ENCODE results near the gene CD8B. TPM values are rescaled to one million over a fixed set of nuclear protein-coding genes. Genes with fewer than 3 reads are reported as not detected.
A peak's percentile ranks its signal among the peaks of the same experiment; 100 is the strongest.

Gene CD8B
- total and polyA plus RNA-seq, 2 experiments from 2014 or later, result 0.31 to 0.63 TPM

DNA sequence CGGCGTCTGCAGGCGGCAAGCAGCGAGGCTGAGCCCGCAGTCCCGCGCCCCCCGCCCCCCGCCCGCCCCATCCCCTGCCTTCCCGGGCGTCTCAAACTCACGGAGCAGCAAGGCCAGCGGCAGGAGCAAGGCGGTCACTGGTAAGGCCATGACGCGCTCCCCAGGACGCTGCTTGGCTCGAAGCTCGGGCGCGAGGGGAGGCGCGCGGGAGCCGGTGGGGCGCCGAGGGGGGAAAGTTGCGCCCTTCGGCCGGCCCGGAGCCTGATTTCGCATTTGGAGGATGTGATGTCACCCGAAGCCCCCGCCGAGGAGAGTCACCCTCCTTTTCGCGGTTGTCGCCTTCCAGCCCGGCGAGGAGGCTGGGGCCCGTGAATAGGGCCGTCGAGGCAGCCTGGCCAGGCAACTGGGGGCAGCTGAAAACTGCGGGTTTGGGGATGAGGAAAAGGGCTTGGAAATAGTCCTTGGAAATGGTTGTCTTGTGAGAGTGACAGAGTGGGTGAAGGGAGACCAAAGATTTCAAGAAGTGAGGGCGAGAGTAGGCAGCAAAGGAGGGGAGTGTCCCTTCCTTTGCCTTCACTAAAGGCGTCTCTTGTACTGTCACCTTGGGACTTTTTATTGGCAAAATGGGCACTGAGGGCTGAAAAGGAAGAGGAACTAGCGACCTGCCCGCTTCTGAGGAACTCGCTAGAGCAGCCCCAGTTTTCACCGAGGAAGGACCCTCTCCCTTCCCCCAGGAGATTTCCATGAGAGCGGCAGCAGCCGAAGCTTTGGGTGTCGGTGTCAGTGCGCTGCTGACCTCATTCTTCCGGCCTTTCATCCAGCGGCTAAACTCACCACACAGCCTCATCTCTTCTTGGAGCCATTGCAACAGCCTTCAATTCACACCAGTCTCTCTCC is 70.8 kb downstream of the CD8B start, which contains the start of gene CD8A:
Gene CD8A (minus strand): TSS at position 238 of the 897 bp plus-strand sequence. CDS start 88 bp downstream, at position 150.
- peaks cover 52% of the 10 kb centered on the region for H3K27me3 Mint-ChIP-seq (ENCODE audit: insufficient read depth, low read depth, poor library complexity)
- H3K4me3 Mint-ChIP-seq, result peak within 1 kb of the TSS; percentile 67
- peaks cover 16% of the 10 kb centered on the region for H3K4me1 Mint-ChIP-seq
- Histone ChIP-seq H3K9me2 (ENCODE audit: insufficient read depth) (no peaks in the 10 kb centered on the region), H3K79me2 (replicated peaks; ENCODE audit: insufficient read depth) (no peaks in the 10 kb centered on the region), H3F3A (replicated peaks; ENCODE audit: low read depth) (no peaks in the 10 kb centered on the region), H4K20me1 (replicated peaks; ENCODE audit: insufficient read depth) (no peaks in the 10 kb centered on the region), H3K4me1 (ENCODE audit: insufficient read depth) (0 out of 2 replicates have a peak, but pooled peaks cover 5% of the 10 kb centered on the region), H3K27ac (ENCODE audit: low read depth) (no peak within 1 kb of the TSS), H3K4me3 (peak within 1 kb of the TSS; percentile 57), H3K36me3 (ENCODE audit: insufficient read depth) (no peaks in the 10 kb centered on the region), H2AFZ (peak within 1 kb of the TSS; percentile 89), H3K4me2 (peak within 1 kb of the TSS; percentile 82), H3K27me3 (ENCODE audit: insufficient read depth) (peaks cover 66% of the 10 kb centered on the region)
- TF ChIP-seq EZH2 (IDR thresholded peaks at IDR 0.05; ENCODE audit: low read depth, unreplicated experiment) (peak; percentile 81), EZH2phosphoT487 (IDR thresholded peaks at IDR 0.05; ENCODE audit: unreplicated experiment) (peak; percentile 65), ZNF114 (CRISPR knock-in tag; IDR thresholded peaks at IDR 0.05) (no peak), CREB1 (CRISPR knock-in tag; IDR thresholded peaks at IDR 0.05; ENCODE audit: low read depth) (peak; percentile 30; the same call in 1 of the 2 replicates)
- peak; percentile 56 for DNase-seq (ENCODE audit: low spot score)
- H3K36me3 Mint-ChIP-seq (ENCODE audit: low read depth), result peaks cover 7% of the 10 kb centered on the region; the same call in 2 of the 3 replicates
- peaks cover 18% of the 10 kb centered on the region for H3K9me3 Mint-ChIP-seq
- ATAC-seq, result peak; percentile 35
- no peak within 1 kb of the TSS for H3K27ac Mint-ChIP-seq

DNA sequence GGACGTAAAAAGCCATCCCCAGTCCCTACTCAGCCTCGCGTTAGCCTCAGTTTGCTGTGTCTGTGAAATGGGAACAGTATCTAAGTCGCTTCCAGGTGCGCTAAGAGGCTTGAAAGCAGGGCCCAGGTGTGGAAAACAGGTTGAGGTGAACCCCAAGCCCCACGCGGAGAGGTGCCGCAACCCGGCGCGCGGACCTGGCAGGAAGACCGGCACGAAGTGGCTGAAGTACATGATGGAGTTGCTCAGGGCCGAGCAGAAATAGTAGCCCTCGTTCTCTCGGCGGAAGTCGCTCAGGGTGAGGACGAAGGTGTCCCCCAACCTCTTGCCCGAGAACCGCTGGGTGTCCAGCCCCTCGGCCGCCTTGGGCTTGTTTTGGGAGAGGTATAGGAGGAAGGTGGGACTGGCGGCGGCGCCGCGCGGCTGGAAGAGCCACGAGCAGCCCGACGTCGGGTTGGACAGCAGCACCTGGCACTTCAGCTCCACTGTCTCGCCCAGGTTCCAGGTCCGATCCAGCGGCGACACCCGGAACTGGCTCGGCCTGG is 71.5 kb downstream of the CD8B start:
- Mint-ChIP-seq H3K27me3 (ENCODE audit: insufficient read depth, low read depth, poor library complexity) (peaks cover 52% of the 10 kb centered on the region), H3K9me3 (peaks cover 14% of the 10 kb centered on the region; the same call in 2 of the 3 replicates), H3K36me3 (ENCODE audit: low read depth) (peaks cover 5% of the 10 kb centered on the region; the same call in 1 of the 3 replicates), H3K4me1 (peaks cover 16% of the 10 kb centered on the region), H3K27ac (no peak overlapping the region), H3K4me3 (peak overlapping the region; percentile 63)
- no peaks in the 10 kb centered on the region for H3K9me2 ChIP-seq (ENCODE audit: insufficient read depth)
- 0 out of 2 replicates have a peak, but pooled peaks cover 5% of the 10 kb centered on the region for H3K4me1 ChIP-seq (ENCODE audit: insufficient read depth)
- no peaks in the 10 kb centered on the region for H3K79me2 ChIP-seq (replicated peaks; ENCODE audit: insufficient read depth)
- H3K36me3 ChIP-seq (ENCODE audit: insufficient read depth), result no peaks in the 10 kb centered on the region
- H3K27me3 ChIP-seq (ENCODE audit: insufficient read depth), result peaks cover 66% of the 10 kb centered on the region
- peak overlapping the region; percentile 83; the same call in 1 of the 2 replicates for H2AFZ ChIP-seq
- H3K4me3 ChIP-seq, result peak overlapping the region; percentile 57
- ATAC-seq (peak; percentile 38), DNase-seq (ENCODE audit: low spot score) (no peak)
- H3F3A ChIP-seq (replicated peaks; ENCODE audit: low read depth), result no peaks in the 10 kb centered on the region
- H3K4me2 ChIP-seq, result peak overlapping the region; percentile 82
- H4K20me1 ChIP-seq (replicated peaks; ENCODE audit: insufficient read depth), result no peaks in the 10 kb centered on the region
- no peak overlapping the region for H3K27ac ChIP-seq (ENCODE audit: low read depth)
- TF ChIP-seq EZH2phosphoT487 (IDR thresholded peaks at IDR 0.05; ENCODE audit: unreplicated experiment), result peak; percentile 48
- TF ChIP-seq, protein P1, sequence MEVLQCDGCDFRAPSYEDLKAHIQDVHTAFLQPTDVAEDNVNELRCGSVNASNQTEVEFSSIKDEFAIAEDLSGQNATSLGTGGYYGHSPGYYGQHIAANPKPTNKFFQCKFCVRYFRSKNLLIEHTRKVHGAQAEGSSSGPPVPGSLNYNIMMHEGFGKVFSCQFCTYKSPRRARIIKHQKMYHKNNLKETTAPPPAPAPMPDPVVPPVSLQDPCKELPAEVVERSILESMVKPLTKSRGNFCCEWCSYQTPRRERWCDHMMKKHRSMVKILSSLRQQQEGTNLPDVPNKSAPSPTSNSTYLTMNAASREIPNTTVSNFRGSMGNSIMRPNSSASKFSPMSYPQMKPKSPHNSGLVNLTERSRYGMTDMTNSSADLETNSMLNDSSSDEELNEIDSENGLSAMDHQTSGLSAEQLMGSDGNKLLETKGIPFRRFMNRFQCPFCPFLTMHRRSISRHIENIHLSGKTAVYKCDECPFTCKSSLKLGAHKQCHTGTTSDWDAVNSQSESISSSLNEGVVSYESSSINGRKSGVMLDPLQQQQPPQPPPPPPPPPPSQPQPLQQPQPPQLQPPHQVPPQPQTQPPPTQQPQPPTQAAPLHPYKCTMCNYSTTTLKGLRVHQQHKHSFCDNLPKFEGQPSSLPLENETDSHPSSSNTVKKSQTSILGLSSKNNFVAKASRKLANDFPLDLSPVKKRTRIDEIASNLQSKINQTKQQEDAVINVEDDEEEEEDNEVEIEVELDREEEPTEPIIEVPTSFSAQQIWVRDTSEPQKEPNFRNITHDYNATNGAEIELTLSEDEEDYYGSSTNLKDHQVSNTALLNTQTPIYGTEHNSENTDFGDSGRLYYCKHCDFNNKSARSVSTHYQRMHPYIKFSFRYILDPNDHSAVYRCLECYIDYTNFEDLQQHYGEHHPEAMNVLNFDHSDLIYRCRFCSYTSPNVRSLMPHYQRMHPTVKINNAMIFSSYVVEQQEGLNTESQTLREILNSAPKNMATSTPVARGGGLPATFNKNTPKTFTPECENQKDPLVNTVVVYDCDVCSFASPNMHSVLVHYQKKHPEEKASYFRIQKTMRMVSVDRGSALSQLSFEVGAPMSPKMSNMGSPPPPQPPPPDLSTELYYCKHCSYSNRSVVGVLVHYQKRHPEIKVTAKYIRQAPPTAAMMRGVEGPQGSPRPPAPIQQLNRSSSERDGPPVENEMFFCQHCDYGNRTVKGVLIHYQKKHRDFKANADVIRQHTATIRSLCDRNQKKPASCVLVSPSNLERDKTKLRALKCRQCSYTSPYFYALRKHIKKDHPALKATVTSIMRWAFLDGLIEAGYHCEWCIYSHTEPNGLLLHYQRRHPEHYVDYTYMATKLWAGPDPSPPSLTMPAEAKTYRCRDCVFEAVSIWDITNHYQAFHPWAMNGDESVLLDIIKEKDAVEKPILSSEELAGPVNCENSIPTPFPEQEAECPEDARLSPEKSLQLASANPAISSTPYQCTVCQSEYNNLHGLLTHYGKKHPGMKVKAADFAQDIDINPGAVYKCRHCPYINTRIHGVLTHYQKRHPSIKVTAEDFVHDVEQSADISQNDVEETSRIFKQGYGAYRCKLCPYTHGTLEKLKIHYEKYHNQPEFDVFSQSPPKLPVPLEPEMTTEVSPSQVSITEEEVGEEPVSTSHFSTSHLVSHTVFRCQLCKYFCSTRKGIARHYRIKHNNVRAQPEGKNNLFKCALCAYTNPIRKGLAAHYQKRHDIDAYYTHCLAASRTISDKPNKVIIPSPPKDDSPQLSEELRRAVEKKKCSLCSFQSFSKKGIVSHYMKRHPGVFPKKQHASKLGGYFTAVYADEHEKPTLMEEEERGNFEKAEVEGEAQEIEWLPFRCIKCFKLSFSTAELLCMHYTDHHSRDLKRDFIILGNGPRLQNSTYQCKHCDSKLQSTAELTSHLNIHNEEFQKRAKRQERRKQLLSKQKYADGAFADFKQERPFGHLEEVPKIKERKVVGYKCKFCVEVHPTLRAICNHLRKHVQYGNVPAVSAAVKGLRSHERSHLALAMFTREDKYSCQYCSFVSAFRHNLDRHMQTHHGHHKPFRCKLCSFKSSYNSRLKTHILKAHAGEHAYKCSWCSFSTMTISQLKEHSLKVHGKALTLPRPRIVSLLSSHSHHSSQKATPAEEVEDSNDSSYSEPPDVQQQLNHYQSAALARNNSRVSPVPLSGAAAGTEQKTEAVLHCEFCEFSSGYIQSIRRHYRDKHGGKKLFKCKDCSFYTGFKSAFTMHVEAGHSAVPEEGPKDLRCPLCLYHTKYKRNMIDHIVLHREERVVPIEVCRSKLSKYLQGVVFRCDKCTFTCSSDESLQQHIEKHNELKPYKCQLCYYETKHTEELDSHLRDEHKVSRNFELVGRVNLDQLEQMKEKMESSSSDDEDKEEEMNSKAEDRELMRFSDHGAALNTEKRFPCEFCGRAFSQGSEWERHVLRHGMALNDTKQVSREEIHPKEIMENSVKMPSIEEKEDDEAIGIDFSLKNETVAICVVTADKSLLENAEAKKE (CRISPR knock-in tag; IDR thresholded peaks at IDR 0.05), result no peak
- TF ChIP-seq NANOG (IDR thresholded peaks at IDR 0.05; ENCODE audit: borderline replicate concordance), result no peak
- no peak for TF ChIP-seq JUNB (IDR thresholded peaks at IDR 0.05; ENCODE audit: unreplicated experiment)
- no peak for TF ChIP-seq ETS1 (IDR thresholded peaks at IDR 0.05)
- peak; percentile 95 for TF ChIP-seq EZH2 (IDR thresholded peaks at IDR 0.05; ENCODE audit: low read depth, unreplicated experiment)
- no peak for TF ChIP-seq ZNF331 (CRISPR knock-in tag; IDR thresholded peaks at IDR 0.05; ENCODE audit: low read depth)
- TF ChIP-seq CTCF (conservative IDR thresholded peaks at IDR 0.05; ENCODE audit: low read depth in 2 of 2), result no peak

Measured in GM23338 (cell line).